Gastroesophageal sphincter (tissue), 4 donors: ENCODE data around the gene EGFL8. TPM values are rescaled to one million over a fixed set of nuclear protein-coding genes. Genes with fewer than 3 reads are reported as not detected.
A peak's percentile ranks its signal among the peaks of the same experiment; 100 is the strongest.
"Not testable (repeated sequence)": the region's sequence is repeated elsewhere in the genome, so short reads cannot be mapped to it uniquely, and the experiment has no call there.

Source experiments
- ATAC-seq: fragments of 150-250 bp; one replicate; pipeline ENCODE4 v1.9.1; 2016; ENCODE audit warnings: mild to moderate bottlenecking, moderate library complexity
- H3K27ac ChIP-seq, 4 donors: fragments of 200-600 bp; sonication (generic) in 3 of 4; 1 replicate in 3 of 4; 2 replicates in 1 of 4; pipeline ENCODE4 v1.5.1; 2016 to 2019
- H3K27me3 ChIP-seq: fragments of 200-600 bp; sonication (generic); one replicate; pipeline ENCODE4 v1.5.1; 2019
- H3K36me3 ChIP-seq, 2 donors: fragments of 200-600 bp; sonication (generic); one replicate each; pipeline ENCODE4 v1.5.1; 2019; ENCODE audit warnings: control low read depth in 1 of 2
- H3K4me1 ChIP-seq, 3 donors: fragments of 200-600 bp; sonication (generic); 1 replicate in 2 of 3; 2 replicates in 1 of 3; pipeline ENCODE4 v1.5.1; 2016 to 2019; ENCODE audit warnings: control low read depth in 2 of 3
- H3K4me3 ChIP-seq, 2 donors: fragments of 200-600 bp; sonication (generic); one replicate each; pipeline ENCODE4 v1.5.1; 2019; ENCODE audit warnings: mild to moderate bottlenecking in 1 of 2, moderate library complexity in 1 of 2
- H3K9me3 ChIP-seq, 3 donors: fragments of 200-600 bp; sonication (generic); one replicate each; pipeline ENCODE4 v1.5.1; 2017 to 2019; ENCODE audit warnings: control low read depth in 2 of 3
- CTCF ChIP-seq, 4 experiments: fragments of 200-600 bp in 2 of 4; fragments of 450-650 bp in 2 of 4; sonication (generic) in 1 of 4; IDR thresholded peaks; one replicate each; pipeline ENCODE4 v1.5.1; 2017 to 2019; ENCODE audit warnings: antibody characterized with exemption in 4 of 4, mild to moderate bottlenecking in 2 of 4, moderate library complexity in 2 of 4
- EP300 ChIP-seq: sonication (generic); formaldehyde crosslinking; IDR thresholded peaks from one replicate; pipeline ENCODE4 v1.6.1; 2017; ENCODE audit warnings: antibody characterized with exemption, mild to moderate bottlenecking
- POLR2A ChIP-seq, 2 donors: fragments of 450-650 bp; IDR thresholded peaks; one replicate each; pipeline ENCODE4 v1.6.1; 2017; ENCODE audit warnings: antibody characterized with exemption in 2 of 2, mild to moderate bottlenecking in 2 of 2, moderate library complexity in 1 of 2
- POLR2AphosphoS5 ChIP-seq: sonication (generic); formaldehyde crosslinking; IDR thresholded peaks from one replicate; pipeline ENCODE4 v1.6.1; 2017; ENCODE audit warnings: antibody characterized with exemption
- WGBS, 2 donors: methylation state at CpG; one replicate each; pipeline ENCODE4 v1.1.5; 2018; ENCODE audit warnings: low coverage in 1 of 2; 5-methylcytosine and 5-hydroxymethylcytosine counted together
- total RNA-seq, 4 donors: library from RNA; depleted of rRNA; stranded (reverse); fragments of >200 nt; gene quantifications; one replicate each; pipeline ENCODE4 v1.1.0, GENCODE V29; 2016

The EGFL8 gene
- total RNA-seq, 4 donors from 2014 or later, result 5.0 to 15.1 (median 10.1) TPM

GRCh38 chr6:32190911-32191677 is 26.7 kb downstream of the EGFL8 start:
- Histone ChIP-seq H3K9me3 (no peaks in the 10 kb centered on the region), H3K4me3 (peak overlapping the region; percentile 89 to 98), H3K27me3 (no peaks in the 10 kb centered on the region), H3K36me3 (peaks cover 0 to 21% of the 10 kb centered on the region in 2 donors), H3K27ac (peak overlapping the region; percentile 97 to 99 (median 98)), H3K4me1 (peaks cover 0 to 83% (median 37%) of the 10 kb centered on the region in 3 donors)
- 67% methylated on average over 3 of the region's 8 CpGs; no CpG with 5 or more reads in 1 of the 2 donors for WGBS, 2 donors
- no peak for ATAC-seq
- TF ChIP-seq POLR2AphosphoS5, result no peak
- TF ChIP-seq EP300, result no peak
- TF ChIP-seq CTCF (IDR thresholded peaks at IDR 0.05), result no peak
- TF ChIP-seq POLR2A (IDR thresholded peaks at IDR 0.05), result no peak

GRCh38 chr6:32191696-32192607 is 27.6 kb downstream of the EGFL8 start:
- H3K27ac ChIP-seq, result peak overlapping the region in 3 of 4 donors; percentile 97 to 99 (median 98)
- TF ChIP-seq POLR2A (IDR thresholded peaks at IDR 0.05), result no peak
- TF ChIP-seq POLR2AphosphoS5, result no peak
- no peak for TF ChIP-seq CTCF (IDR thresholded peaks at IDR 0.05)
- TF ChIP-seq EP300, result no peak
- WGBS, 2 donors, result 42 to 82% methylated on average over 3 to 9 of the region's 15 CpGs
- H3K4me1 ChIP-seq, result peaks cover 1 to 80% (median 32%) of the 10 kb centered on the region in 3 donors
- peak overlapping the region in 1 of 2 donors; percentile 89 for H3K4me3 ChIP-seq
- H3K36me3 ChIP-seq, result peaks cover 0 to 12% of the 10 kb centered on the region in 2 donors
- no peak for ATAC-seq
- no peaks in the 10 kb centered on the region for H3K9me3 ChIP-seq
- H3K27me3 ChIP-seq, result no peaks in the 10 kb centered on the region

GRCh38 chr6:32192608-32193039 is 28.2 kb downstream of the EGFL8 start, which contains the start of gene GPSM3:
Gene GPSM3 (minus strand): TSS chr6:32192643. CDS start chr6:32192513, 130 bp downstream.
- H3K9me3 ChIP-seq, result no peaks in the 10 kb centered on the region
- peaks cover 2 to 80% (median 29%) of the 10 kb centered on the region in 3 donors for H3K4me1 ChIP-seq
- TF ChIP-seq POLR2A (IDR thresholded peaks at IDR 0.05) (no peak), POLR2AphosphoS5 (no peak), EP300 (no peak), CTCF (IDR thresholded peaks at IDR 0.05) (no peak)
- peak within 1 kb of the TSS in 1 of 2 donors; percentile 89 for H3K4me3 ChIP-seq
- peak within 1 kb of the TSS in 3 of 4 donors; percentile 97 to 99 (median 98) for H3K27ac ChIP-seq
- no peaks in the 10 kb centered on the region for H3K27me3 ChIP-seq
- 33 to 60% methylated on average over 2 to 3 of the region's 5 CpGs for WGBS, 2 donors
- no peak for ATAC-seq
- peaks cover 0 to 5% of the 10 kb centered on the region in 2 donors for H3K36me3 ChIP-seq

- ATAC-seq, H3K36me3 ChIP-seq, H3K9me3 ChIP-seq, H3K27me3 ChIP-seq: not testable (repeated sequence)
- peaks cover 2 to 77% (median 24%) of the 10 kb centered on the region in 3 donors for H3K4me1 ChIP-seq
- peak overlapping the region in 3 of 4 donors; percentile 97 to 99 (median 98) for H3K27ac ChIP-seq
- peak overlapping the region in 1 of 2 donors; percentile 89 for H3K4me3 ChIP-seq
- WGBS, 2 donors, result 58 to 90% methylated on average over 6 to 7 of the region's 13 CpGs
Measured at GRCh38 chr6:32193096-32193495, 28.7 kb downstream of the EGFL8 start.

- H3K4me1 ChIP-seq, result peaks cover 2 to 64% (median 14%) of the 10 kb centered on the region in 3 donors
- no peak overlapping the region for H3K4me3 ChIP-seq
- H3K27ac ChIP-seq, result peak overlapping the region; percentile 95 to 99 (median 98)
- H3K9me3 ChIP-seq, result no peaks in the 10 kb centered on the region
- TF ChIP-seq POLR2A (IDR thresholded peaks at IDR 0.05), result no peak
- no peaks in the 10 kb centered on the region for H3K27me3 ChIP-seq
- no peaks in the 10 kb centered on the region for H3K36me3 ChIP-seq
- 90 to 92% methylated on average over 3 to 4 of the region's 4 CpGs for WGBS, 2 donors
- ATAC-seq, result no peak
Measured at GRCh38 chr6:32194388-32194787, 30.0 kb downstream of the EGFL8 start.
